HEK293 (cell line): Measurements from ENCODE around the gene PIGS.
A peak's percentile ranks its signal among the peaks of the same experiment; 100 is the strongest.

Source experiments
- ZNF211 ChIP-seq: fragments of 450-650 bp; formaldehyde crosslinking; IDR thresholded peaks from 2 replicates; pipeline ENCODE4 v1.5.1; 2016; ENCODE audit warnings: low read depth, missing biosample characterization, missing genetic modification characterization
- TF ChIP-seq, protein P1 (sequence below): fragments of 450-650 bp; formaldehyde crosslinking; IDR thresholded peaks from 2 replicates; pipeline ENCODE4 v1.5.1; 2016; ENCODE audit warnings: missing biosample characterization, missing genetic modification characterization

DNA sequence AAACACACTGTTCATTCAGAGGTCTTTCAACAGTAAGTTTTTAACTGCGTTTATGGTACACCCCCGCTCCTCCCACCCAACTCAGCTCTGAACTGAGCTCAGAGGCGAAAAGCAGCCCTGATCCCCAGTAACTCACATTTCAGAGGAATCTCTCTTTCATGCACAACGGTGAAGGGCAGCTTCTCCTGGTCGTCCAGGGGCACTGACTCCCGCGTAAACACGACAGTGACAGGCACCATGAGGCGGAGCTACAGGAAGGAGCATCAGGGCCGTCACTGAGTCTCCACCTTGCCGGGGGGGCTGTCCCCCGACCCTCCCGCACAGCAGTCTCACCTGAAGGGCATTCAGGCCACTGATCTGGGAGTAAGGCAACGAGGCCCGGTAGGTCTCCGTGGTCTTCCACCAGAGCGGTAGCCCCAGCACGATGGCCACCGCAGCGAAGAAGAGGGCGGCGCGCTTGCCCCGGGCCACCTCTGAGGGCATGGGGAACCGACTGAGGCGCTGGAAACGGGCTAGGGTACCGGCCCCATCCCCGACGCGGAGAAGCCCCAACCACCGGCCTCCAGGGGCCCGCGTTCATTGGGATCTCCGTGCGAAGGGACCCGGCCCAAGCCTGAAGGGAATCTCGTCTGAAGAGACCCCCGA, 486 bp downstream of the PIGS start:
- TF ChIP-seq ZNF211 (tag by site-specific recombination) = no peak
- TF ChIP-seq, protein P1, sequence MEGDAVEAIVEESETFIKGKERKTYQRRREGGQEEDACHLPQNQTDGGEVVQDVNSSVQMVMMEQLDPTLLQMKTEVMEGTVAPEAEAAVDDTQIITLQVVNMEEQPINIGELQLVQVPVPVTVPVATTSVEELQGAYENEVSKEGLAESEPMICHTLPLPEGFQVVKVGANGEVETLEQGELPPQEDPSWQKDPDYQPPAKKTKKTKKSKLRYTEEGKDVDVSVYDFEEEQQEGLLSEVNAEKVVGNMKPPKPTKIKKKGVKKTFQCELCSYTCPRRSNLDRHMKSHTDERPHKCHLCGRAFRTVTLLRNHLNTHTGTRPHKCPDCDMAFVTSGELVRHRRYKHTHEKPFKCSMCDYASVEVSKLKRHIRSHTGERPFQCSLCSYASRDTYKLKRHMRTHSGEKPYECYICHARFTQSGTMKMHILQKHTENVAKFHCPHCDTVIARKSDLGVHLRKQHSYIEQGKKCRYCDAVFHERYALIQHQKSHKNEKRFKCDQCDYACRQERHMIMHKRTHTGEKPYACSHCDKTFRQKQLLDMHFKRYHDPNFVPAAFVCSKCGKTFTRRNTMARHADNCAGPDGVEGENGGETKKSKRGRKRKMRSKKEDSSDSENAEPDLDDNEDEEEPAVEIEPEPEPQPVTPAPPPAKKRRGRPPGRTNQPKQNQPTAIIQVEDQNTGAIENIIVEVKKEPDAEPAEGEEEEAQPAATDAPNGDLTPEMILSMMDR = 0 out of 2 replicates have a peak, but pooled peaks have one; percentile 16
